Amniotic stem cell (primary cell): Measurements from ENCODE around the gene ZSCAN20.

Experiments used
- DNase-seq: peaks from one replicate; lab custom pipeline; 2025; lab: John Stamatoyannopoulos, UW

ZSCAN20 gene

DNA sequence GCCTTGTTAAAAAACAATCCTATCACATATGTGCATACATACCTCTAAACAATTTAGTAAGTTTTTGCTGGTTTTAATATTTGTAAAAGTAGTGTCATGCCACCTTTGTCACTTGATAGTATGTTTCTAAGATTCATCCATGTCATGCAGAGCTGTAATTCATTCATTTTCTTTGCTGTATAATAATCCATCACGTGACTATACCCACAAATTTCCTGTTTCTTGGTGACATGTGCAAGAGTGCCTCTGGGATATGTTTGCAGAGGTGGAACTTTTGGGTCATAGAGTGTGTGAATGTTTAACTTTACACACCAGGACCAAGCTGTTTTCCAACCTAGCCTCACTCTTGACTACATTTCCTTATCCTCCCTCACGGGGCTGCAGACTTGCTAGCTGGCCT lies 62.9 kb downstream of the ZSCAN20 start:
- no peak for DNase-seq

DNA sequence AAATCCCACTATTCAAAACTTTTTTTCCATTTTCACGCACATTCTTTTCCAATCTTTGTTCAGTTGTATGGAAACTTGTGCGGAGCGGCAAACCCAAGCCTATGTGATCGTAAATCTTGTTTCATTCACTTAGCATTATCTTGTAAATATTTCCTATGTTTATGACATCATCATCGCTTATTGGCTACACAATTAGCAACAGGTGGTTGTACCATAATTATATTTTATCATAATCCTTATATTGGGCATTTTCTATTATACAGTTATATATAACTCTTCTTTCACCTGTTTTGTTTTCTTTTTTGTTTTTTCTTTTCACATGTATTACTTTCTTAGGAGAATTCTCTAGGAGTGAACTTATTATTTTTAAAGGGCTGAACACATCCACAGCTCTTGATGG lies 65.4 kb downstream of the ZSCAN20 start:
- DNase-seq, result no peak

DNA sequence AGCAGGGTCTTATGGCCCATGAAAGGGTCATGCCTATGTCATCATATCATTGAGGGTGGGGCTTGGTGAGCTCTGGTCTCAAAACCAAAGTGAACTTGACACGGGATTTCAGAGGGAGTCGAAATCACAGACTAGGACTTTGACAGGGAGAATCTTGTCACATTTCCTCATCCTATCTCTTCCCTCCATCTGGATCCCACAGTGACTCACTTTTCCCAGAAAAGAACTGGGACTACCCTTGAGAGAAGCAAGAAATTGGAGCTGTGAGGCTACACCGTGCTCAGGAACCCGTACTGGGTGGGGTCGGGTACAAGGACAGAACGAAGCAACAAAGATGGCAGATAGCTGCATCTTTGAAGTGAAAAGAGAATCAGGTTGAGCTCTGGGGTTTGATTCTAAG lies 69.5 kb downstream of the ZSCAN20 start:
- DNase-seq, result no peak
